Measurements from ENCODE around the gene ITFG1. TPM values are rescaled to one million over a fixed set of nuclear protein-coding genes. Genes with fewer than 3 reads are reported as not detected.

Gene ITFG1
- total and polyA plus RNA-seq, 2 of the 13 experiments (the other 11 are each of a cell fraction or from before 2014, with no cell fraction given), result 74.5 to 150 TPM

DNA sequence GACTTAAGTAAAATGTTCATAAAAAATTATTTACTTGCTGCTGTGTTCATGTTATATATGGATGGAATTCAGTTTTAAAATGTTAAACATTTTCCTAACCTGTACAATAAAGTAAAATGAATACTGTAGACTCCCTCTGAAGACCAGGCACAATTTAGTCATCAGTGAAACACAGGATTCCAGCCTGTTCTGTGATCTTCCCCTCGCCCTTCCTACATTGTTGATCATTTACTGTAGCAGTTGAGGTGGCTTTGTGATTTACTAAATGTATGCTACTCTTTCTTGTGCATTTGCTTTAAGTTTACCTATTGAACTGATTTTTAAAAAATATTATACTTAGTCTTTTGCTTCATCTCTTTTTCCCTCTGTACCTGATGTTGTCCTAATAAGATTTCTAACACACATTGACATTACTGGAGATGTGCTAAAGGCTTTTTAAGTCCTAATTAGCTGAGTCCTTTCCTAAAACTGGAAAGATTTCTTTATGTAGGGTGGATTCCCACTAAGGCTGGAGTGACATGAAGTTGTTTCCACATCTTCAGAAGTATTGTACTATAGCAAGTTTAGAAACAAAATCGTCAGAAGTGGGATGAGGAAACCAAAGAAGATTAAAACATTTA is 38.3 kb upstream of the ITFG1 start (continued):
- no peak for TF ChIP-seq ZNF180 (CRISPR knock-in tag; IDR thresholded peaks at IDR 0.05; ENCODE audit: borderline replicate concordance, low read depth)
- TF ChIP-seq, protein P1, sequence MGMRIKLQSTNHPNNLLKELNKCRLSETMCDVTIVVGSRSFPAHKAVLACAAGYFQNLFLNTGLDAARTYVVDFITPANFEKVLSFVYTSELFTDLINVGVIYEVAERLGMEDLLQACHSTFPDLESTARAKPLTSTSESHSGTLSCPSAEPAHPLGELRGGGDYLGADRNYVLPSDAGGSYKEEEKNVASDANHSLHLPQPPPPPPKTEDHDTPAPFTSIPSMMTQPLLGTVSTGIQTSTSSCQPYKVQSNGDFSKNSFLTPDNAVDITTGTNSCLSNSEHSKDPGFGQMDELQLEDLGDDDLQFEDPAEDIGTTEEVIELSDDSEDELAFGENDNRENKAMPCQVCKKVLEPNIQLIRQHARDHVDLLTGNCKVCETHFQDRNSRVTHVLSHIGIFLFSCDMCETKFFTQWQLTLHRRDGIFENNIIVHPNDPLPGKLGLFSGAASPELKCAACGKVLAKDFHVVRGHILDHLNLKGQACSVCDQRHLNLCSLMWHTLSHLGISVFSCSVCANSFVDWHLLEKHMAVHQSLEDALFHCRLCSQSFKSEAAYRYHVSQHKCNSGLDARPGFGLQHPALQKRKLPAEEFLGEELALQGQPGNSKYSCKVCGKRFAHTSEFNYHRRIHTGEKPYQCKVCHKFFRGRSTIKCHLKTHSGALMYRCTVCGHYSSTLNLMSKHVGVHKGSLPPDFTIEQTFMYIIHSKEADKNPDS (CRISPR knock-in tag; IDR thresholded peaks at IDR 0.05), result no peak

DNA sequence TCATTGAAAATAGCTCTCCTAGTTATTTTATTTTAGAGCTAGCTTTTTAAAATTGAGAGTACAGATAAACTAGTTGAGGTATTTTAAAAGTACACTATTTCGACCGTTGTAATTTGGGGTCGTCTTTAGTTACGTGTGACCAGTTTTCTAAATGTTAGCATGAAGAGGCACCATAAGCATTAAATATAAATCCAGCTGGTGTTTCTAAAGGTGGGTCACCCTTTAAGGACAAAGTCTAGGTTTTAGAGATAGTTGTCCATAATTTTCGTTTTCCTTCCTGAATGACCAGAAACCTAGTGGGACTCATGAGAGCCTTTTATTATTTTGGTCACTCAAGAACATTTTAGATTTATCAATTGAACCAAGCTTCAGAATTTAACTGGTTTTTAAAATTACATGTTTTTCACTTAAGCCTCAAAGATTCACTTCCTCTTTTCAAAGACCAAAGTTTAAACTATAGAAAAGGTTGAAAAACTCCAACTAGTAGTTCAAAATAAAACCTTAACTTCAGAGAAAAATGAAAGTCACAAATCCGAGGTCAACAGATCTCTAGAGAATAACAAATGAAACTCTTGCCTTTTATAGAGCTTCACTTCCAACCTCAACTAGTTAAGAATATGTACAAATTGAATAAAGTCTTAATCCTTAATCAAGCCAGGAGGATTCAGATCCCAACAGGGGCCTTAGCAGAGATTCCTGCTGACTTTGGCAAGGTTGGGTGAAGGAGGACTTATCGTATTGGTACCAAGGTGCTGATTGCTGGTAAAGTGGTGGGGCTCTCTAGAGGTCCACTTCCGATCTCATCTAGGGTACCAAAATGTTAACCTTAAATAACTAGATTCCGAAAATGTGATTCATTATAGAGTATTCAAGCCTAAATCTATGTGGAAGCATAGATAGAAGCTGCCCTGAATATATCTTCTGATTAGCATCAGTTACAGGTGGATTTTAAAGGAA is 32.8 kb upstream of the ITFG1 start:
- no peak for DNase-seq (ENCODE audit: low spot score)
- ChIA-PET POLR2A (interaction anchor here (1.1 to 3.4 kb wide), 4 partner anchors 12 to 32 kb away, joined by 3 to 23 read pairs (median 6); partner anchors contain the start of genes ITFG1 and PHKB), CTCF (ENCODE audit: low intra/inter-chr PET ratio, low total read pairs) (no interaction called here)
- H3K4me3 ChIP-seq (replicated peaks in 1 of 3; ENCODE audit: insufficient read depth in 1 of 3, low read depth in 2 of 3, low read length in 3 of 3), result peak overlapping the region in 1 of 3 experiments; percentile 32; a peak in 2 of 6 replicates
- H2AFZ ChIP-seq (ENCODE audit: low read length), result no peak overlapping the region
- peak overlapping the region; percentile 65 for H3K27ac ChIP-seq (ENCODE audit: extremely low read length, insufficient read depth, low read length)
- peak overlapping the region; percentile 68 for H3K4me2 ChIP-seq (ENCODE audit: low read depth, low read length)
- H3K36me3 ChIP-seq (replicated peaks in 1 of 2; ENCODE audit: control insufficient read depth in 1 of 2, insufficient read depth in 2 of 2, low read length in 2 of 2), result peaks cover 0 to 9% of the 10 kb centered on the region in 2 experiments; a peak in 1 of 5 replicates
- ATAC-seq, result no peak
- in situ Hi-C loops (cut with HindIII; ENCODE audit: extremely low pct_ligation_motif_present, low pct_unique_long_range_greater_than_20kb), result no loop called here
- H3K9ac ChIP-seq (ENCODE audit: insufficient read depth, low read depth, low read length), result no peak overlapping the region; the same call in 1 of the 2 replicates
- peaks cover 30% of the 10 kb centered on the region for H3K79me2 ChIP-seq (ENCODE audit: insufficient read depth, low read length)
- BruUV-seq (replicated peaks), result TSS peak; percentile 22
- intact Hi-C loops (cut with micrococcal nuclease; ENCODE audit: unreplicated experiment), result loop anchor here (5.0 kb wide), 1 partner anchor 44 kb away; no protein-coding TSS in a partner anchor
- H3K4me1 ChIP-seq (ENCODE audit: insufficient read depth, low read length), result peaks cover 59% of the 10 kb centered on the region
- WGBS (ENCODE audit: low lambda C conversion rate), result 74% methylated on average over 9 of the region's 9 CpGs
- no peak for FAIRE-seq
- H3K27me3 ChIP-seq (ENCODE audit: control insufficient read depth in 1 of 2, insufficient read depth in 2 of 2, low read length in 2 of 2), result no peaks in the 10 kb centered on the region
- H3K9me3 ChIP-seq (ENCODE audit: low read length), result no peaks in the 10 kb centered on the region
- no peaks in the 10 kb centered on the region for H4K20me1 ChIP-seq (ENCODE audit: insufficient read depth, low read length)
- TF ChIP-seq, protein P2, sequence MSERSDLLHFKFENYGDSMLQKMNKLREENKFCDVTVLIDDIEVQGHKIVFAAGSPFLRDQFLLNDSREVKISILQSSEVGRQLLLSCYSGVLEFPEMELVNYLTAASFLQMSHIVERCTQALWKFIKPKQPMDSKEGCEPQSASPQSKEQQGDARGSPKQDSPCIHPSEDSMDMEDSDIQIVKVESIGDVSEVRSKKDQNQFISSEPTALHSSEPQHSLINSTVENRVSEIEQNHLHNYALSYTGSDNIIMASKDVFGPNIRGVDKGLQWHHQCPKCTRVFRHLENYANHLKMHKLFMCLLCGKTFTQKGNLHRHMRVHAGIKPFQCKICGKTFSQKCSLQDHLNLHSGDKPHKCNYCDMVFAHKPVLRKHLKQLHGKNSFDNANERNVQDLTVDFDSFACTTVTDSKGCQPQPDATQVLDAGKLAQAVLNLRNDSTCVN (CRISPR knock-in tag; IDR thresholded peaks at IDR 0.05; ENCODE audit: borderline replicate concordance), result no peak
- TF ChIP-seq SATB2 (CRISPR knock-in tag; IDR thresholded peaks at IDR 0.05), result no peak
- TF ChIP-seq KIAA2018 (CRISPR knock-in tag; IDR thresholded peaks at IDR 0.05; ENCODE audit: borderline replicate concordance), result no peak
- TF ChIP-seq TRIM24 (CRISPR knock-in tag; IDR thresholded peaks at IDR 0.05), result no peak
- TF ChIP-seq SALL1 (CRISPR knock-in tag; IDR thresholded peaks at IDR 0.05), result no peak

Measured in HepG2 (cell line).